ENCODE results near the gene UBE2G1. TPM values are rescaled to one million over a fixed set of nuclear protein-coding genes. Genes with fewer than 3 reads are reported as not detected.

Gene UBE2G1
- total and polyA plus RNA-seq, 2 of the 13 experiments (the other 11 are each of a cell fraction or from before 2014, with no cell fraction given), result 27.9 to 42.6 TPM

- TF ChIP-seq CCDC6 (CRISPR knock-in tag; IDR thresholded peaks at IDR 0.05), result no peak; the same call in 1 of the 2 replicates
- TF ChIP-seq CENPT (CRISPR knock-in tag; IDR thresholded peaks at IDR 0.05; ENCODE audit: low read depth), result no peak
- TF ChIP-seq YEATS2 (CRISPR knock-in tag; IDR thresholded peaks at IDR 0.05; ENCODE audit: borderline replicate concordance), result no peak
- peak; percentile 32; the same call in 1 of the 2 replicates for TF ChIP-seq ZNF563 (CRISPR knock-in tag; IDR thresholded peaks at IDR 0.05)
- TF ChIP-seq ZBTB7A (CRISPR knock-in tag; IDR thresholded peaks at IDR 0.05), result 0 out of 2 replicates have a peak, but pooled peaks have one; percentile 28
- TF ChIP-seq MZF1 (CRISPR knock-in tag; IDR thresholded peaks at IDR 0.05; ENCODE audit: borderline replicate concordance), result no peak
- no peak for TF ChIP-seq GPN1 (CRISPR knock-in tag; IDR thresholded peaks at IDR 0.05; ENCODE audit: borderline replicate concordance)
- TF ChIP-seq TARDBP (CRISPR knock-in tag; IDR thresholded peaks at IDR 0.05), result no peak
- TF ChIP-seq DMAP1 (CRISPR knock-in tag; IDR thresholded peaks at IDR 0.05), result no peak
- peak; percentile 33 for TF ChIP-seq U2AF1 (optimal IDR thresholded peaks at IDR 0.05; ENCODE audit: low read depth, low read length)
- no peak for TF ChIP-seq TAF1 (CRISPR knock-in tag; IDR thresholded peaks at IDR 0.05)
- no peak for TF ChIP-seq SRF (IDR thresholded peaks at IDR 0.05; ENCODE audit: low read depth, low read length)
- no peak for TF ChIP-seq MXD4 (CRISPR knock-in tag; IDR thresholded peaks at IDR 0.05)
- no peak for TF ChIP-seq AHR (CRISPR knock-in tag; IDR thresholded peaks at IDR 0.05)
- peak; percentile 78; the same call in 1 of the 2 replicates for TF ChIP-seq ZNF281 (CRISPR knock-in tag; IDR thresholded peaks at IDR 0.05; ENCODE audit: borderline replicate concordance)
- no peak for TF ChIP-seq FOXA3 (CRISPR knock-in tag; IDR thresholded peaks at IDR 0.05)
- TF ChIP-seq, protein P1, sequence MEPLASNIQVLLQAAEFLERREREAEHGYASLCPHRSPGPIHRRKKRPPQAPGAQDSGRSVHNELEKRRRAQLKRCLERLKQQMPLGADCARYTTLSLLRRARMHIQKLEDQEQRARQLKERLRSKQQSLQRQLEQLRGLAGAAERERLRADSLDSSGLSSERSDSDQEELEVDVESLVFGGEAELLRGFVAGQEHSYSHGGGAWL (CRISPR knock-in tag; IDR thresholded peaks at IDR 0.05), result no peak
- no peak for TF ChIP-seq TP53 (CRISPR knock-in tag; conservative IDR thresholded peaks at IDR 0.05)
- TF ChIP-seq, protein P2, sequence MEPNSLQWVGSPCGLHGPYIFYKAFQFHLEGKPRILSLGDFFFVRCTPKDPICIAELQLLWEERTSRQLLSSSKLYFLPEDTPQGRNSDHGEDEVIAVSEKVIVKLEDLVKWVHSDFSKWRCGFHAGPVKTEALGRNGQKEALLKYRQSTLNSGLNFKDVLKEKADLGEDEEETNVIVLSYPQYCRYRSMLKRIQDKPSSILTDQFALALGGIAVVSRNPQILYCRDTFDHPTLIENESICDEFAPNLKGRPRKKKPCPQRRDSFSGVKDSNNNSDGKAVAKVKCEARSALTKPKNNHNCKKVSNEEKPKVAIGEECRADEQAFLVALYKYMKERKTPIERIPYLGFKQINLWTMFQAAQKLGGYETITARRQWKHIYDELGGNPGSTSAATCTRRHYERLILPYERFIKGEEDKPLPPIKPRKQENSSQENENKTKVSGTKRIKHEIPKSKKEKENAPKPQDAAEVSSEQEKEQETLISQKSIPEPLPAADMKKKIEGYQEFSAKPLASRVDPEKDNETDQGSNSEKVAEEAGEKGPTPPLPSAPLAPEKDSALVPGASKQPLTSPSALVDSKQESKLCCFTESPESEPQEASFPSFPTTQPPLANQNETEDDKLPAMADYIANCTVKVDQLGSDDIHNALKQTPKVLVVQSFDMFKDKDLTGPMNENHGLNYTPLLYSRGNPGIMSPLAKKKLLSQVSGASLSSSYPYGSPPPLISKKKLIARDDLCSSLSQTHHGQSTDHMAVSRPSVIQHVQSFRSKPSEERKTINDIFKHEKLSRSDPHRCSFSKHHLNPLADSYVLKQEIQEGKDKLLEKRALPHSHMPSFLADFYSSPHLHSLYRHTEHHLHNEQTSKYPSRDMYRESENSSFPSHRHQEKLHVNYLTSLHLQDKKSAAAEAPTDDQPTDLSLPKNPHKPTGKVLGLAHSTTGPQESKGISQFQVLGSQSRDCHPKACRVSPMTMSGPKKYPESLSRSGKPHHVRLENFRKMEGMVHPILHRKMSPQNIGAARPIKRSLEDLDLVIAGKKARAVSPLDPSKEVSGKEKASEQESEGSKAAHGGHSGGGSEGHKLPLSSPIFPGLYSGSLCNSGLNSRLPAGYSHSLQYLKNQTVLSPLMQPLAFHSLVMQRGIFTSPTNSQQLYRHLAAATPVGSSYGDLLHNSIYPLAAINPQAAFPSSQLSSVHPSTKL (CRISPR knock-in tag; IDR thresholded peaks at IDR 0.05), result no peak
- no peak for TF ChIP-seq SKI (IDR thresholded peaks at IDR 0.05; ENCODE audit: partially characterized antibody)
- no peak for TF ChIP-seq ZEB1 (IDR thresholded peaks at IDR 0.05; ENCODE audit: insufficient replicate concordance, low read depth)
- no peak for TF ChIP-seq CREB1 (IDR thresholded peaks at IDR 0.05)
- no peak for TF ChIP-seq CREB1 (CRISPR knock-in tag; IDR thresholded peaks at IDR 0.05)
- TF ChIP-seq ZFY (CRISPR knock-in tag; IDR thresholded peaks at IDR 0.05), result peak; percentile 11; the same call in 1 of the 2 replicates
Measured at GRCh38 chr17:4365628-4366326, 698 bp downstream of the UBE2G1 start (continued).

All from HepG2 (cell line).